Measurements from ENCODE around the gene MYO3A.

Gene MYO3A

GRCh38 chr10:26029858-26030257 lies 95.8 kb downstream of the MYO3A start:
- H3K27ac ChIP-seq (ENCODE audit: low read depth, low read length, poor library complexity, severe bottlenecking) = no peak overlapping the region
- H4K20me1 ChIP-seq (ENCODE audit: insufficient read depth, low read length) = no peaks in the 10 kb centered on the region
- H3K9me3 ChIP-seq (ENCODE audit: low read length) = no peaks in the 10 kb centered on the region
- no peaks in the 10 kb centered on the region for H3F3A ChIP-seq (ENCODE audit: insufficient read depth, low read length)
- H3K79me2 ChIP-seq (ENCODE audit: insufficient read depth, low read length) = no peaks in the 10 kb centered on the region
- H3K36me3 ChIP-seq (ENCODE audit: insufficient read depth, low read length) = no peaks in the 10 kb centered on the region
- H3K4me3 ChIP-seq (ENCODE audit: low read depth, low read length, poor library complexity, severe bottlenecking) = no peak overlapping the region
- no peaks in the 10 kb centered on the region for H3K27me3 ChIP-seq (ENCODE audit: insufficient read depth, low read length)
- H2AFZ ChIP-seq (ENCODE audit: low read length) = no peak overlapping the region
- H3K4me1 ChIP-seq (ENCODE audit: insufficient read depth, low read length, severe bottlenecking) = no peaks in the 10 kb centered on the region
- TF ChIP-seq CTCF (IDR thresholded peaks at IDR 0.05; ENCODE audit: low read length) (no peak), EZH2 (IDR thresholded peaks at IDR 0.05; ENCODE audit: borderline replicate concordance, low read length) (no peak)
- H3K9me2 ChIP-seq (ENCODE audit: low read depth, low read length) = no peaks in the 10 kb centered on the region
- H3K9ac ChIP-seq (ENCODE audit: low read length) = no peak overlapping the region
- H3K4me2 ChIP-seq (ENCODE audit: low read length) = no peak overlapping the region

GRCh38 chr10:26031300-26031699 lies 97.3 kb downstream of the MYO3A start:
- Histone ChIP-seq H3F3A (ENCODE audit: insufficient read depth, low read length) (no peaks in the 10 kb centered on the region), H3K27me3 (ENCODE audit: insufficient read depth, low read length) (no peaks in the 10 kb centered on the region), H2AFZ (ENCODE audit: low read length) (no peak overlapping the region), H3K9ac (ENCODE audit: low read length) (no peak overlapping the region), H4K20me1 (ENCODE audit: insufficient read depth, low read length) (no peaks in the 10 kb centered on the region), H3K4me1 (ENCODE audit: insufficient read depth, low read length, severe bottlenecking) (no peaks in the 10 kb centered on the region), H3K27ac (ENCODE audit: low read depth, low read length, poor library complexity, severe bottlenecking) (no peak overlapping the region), H3K4me3 (ENCODE audit: low read depth, low read length, poor library complexity, severe bottlenecking) (no peak overlapping the region), H3K4me2 (ENCODE audit: low read length) (no peak overlapping the region), H3K9me2 (ENCODE audit: low read depth, low read length) (no peaks in the 10 kb centered on the region), H3K79me2 (ENCODE audit: insufficient read depth, low read length) (no peaks in the 10 kb centered on the region), H3K36me3 (ENCODE audit: insufficient read depth, low read length) (no peaks in the 10 kb centered on the region), H3K9me3 (ENCODE audit: low read length) (no peaks in the 10 kb centered on the region)
- TF ChIP-seq EZH2 (IDR thresholded peaks at IDR 0.05; ENCODE audit: borderline replicate concordance, low read length) = no peak
- TF ChIP-seq CTCF (IDR thresholded peaks at IDR 0.05; ENCODE audit: low read length) = no peak

DNA sequence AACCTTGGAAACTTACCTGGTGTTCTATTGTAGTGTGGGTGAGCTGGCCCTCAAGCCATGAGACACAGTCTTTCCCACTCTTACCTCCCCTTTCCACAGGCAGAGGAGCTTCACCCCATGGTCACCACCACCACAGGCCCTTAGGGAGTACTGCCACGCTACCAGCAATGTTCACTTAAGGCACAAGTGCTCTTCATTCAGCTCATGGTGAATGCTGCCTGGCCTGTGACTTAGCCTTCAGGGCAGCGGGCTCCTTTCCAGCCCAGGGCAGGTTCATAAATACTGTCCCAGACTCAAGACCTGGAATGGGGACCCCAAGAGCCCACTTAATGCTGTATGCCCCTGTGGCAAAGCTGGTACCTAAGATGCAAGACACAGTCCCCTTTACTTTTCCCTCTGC lies 109.4 kb downstream of the MYO3A start:
- H3K79me2 ChIP-seq (ENCODE audit: insufficient read depth, low read length) = no peaks in the 10 kb centered on the region
- H3K4me3 ChIP-seq (ENCODE audit: low read depth, low read length, poor library complexity, severe bottlenecking) = no peak overlapping the region
- H3K9me3 ChIP-seq (ENCODE audit: low read length) = no peaks in the 10 kb centered on the region
- no peak overlapping the region for H2AFZ ChIP-seq (ENCODE audit: low read length)
- no peaks in the 10 kb centered on the region for H4K20me1 ChIP-seq (ENCODE audit: insufficient read depth, low read length)
- H3K27ac ChIP-seq (ENCODE audit: low read depth, low read length, poor library complexity, severe bottlenecking) = no peak overlapping the region
- H3F3A ChIP-seq (ENCODE audit: insufficient read depth, low read length) = no peaks in the 10 kb centered on the region
- H3K36me3 ChIP-seq (ENCODE audit: insufficient read depth, low read length) = no peaks in the 10 kb centered on the region
- TF ChIP-seq EZH2 (IDR thresholded peaks at IDR 0.05; ENCODE audit: borderline replicate concordance, low read length) (no peak), CTCF (IDR thresholded peaks at IDR 0.05; ENCODE audit: low read length) (no peak)
- no peak overlapping the region for H3K9ac ChIP-seq (ENCODE audit: low read length)
- no peaks in the 10 kb centered on the region for H3K4me1 ChIP-seq (ENCODE audit: insufficient read depth, low read length, severe bottlenecking)
- H3K4me2 ChIP-seq (ENCODE audit: low read length) = no peak overlapping the region
- no peaks in the 10 kb centered on the region for H3K27me3 ChIP-seq (ENCODE audit: insufficient read depth, low read length)
- H3K9me2 ChIP-seq (ENCODE audit: low read depth, low read length) = no peaks in the 10 kb centered on the region
